ENCODE measurements around the gene TMEM129. TPM values are rescaled to one million over a fixed set of nuclear protein-coding genes. Genes with fewer than 3 reads are reported as not detected.

TMEM129 gene
- total and polyA plus RNA-seq, 12 donors = 28.1 to 45.6 (median 33.2) TPM

- Histone ChIP-seq H3K9me3 (peaks cover 0 to 8% (median under 1%) of the 10 kb centered on the region in 11 donors), H3K27ac (no peak overlapping the region), H3K36me3 (peaks cover 0 to 69% (median 4%) of the 10 kb centered on the region in 9 donors), H3K4me1 (peaks cover 0 to 13% (median 3%) of the 10 kb centered on the region in 9 donors), H3K4me3 (no peak overlapping the region), H3K27me3 (peaks cover 0 to 10% (median 5%) of the 10 kb centered on the region in 7 donors)
- ATAC-seq = no peak
- no peak for TF ChIP-seq CTCF (IDR thresholded peaks at IDR 0.05)
- 86 to 97% methylated on average over 12 of the region's 12 CpGs for WGBS, 2 donors
- intact Hi-C loops (cut with DNase I) = no loop called here
- DNase-seq = no peak
Measured at GRCh38 chr4:1743551-1743950, 22.4 kb upstream of the TMEM129 start.

GRCh38 chr4:1741208-1741607, 20.1 kb upstream of the TMEM129 start:
- intact Hi-C loops (cut with DNase I) = no loop called here
- ATAC-seq (no peak), DNase-seq (no peak)
- H3K27ac ChIP-seq = no peak overlapping the region
- peaks cover 0 to 22% (median 9%) of the 10 kb centered on the region in 11 donors for H3K9me3 ChIP-seq
- 92 to 93% methylated on average over 17 of the region's 17 CpGs for WGBS, 2 donors
- no peaks in the 10 kb centered on the region for H3K27me3 ChIP-seq
- H3K4me3 ChIP-seq = no peak overlapping the region
- peaks cover 0 to 9% (median 0%) of the 10 kb centered on the region in 9 donors for H3K4me1 ChIP-seq
- peaks cover 0 to 93% (median 22%) of the 10 kb centered on the region in 9 donors for H3K36me3 ChIP-seq
- TF ChIP-seq CTCF (IDR thresholded peaks at IDR 0.05) = no peak

- H3K4me3 ChIP-seq = no peak overlapping the region
- 93 to 95% methylated on average over 22 of the region's 22 CpGs for WGBS, 2 donors
- H3K27ac ChIP-seq = peak overlapping the region in 1 of 10 donors; percentile 8
- TF ChIP-seq CTCF (IDR thresholded peaks at IDR 0.05) = no peak
- intact Hi-C loops (cut with DNase I) = no loop called here
- no peak for DNase-seq
- peak in 2 of 8 donors; percentile 8 to 11 for ATAC-seq
- no peaks in the 10 kb centered on the region for H3K27me3 ChIP-seq
- peaks cover 0 to 9% (median 0%) of the 10 kb centered on the region in 9 donors for H3K4me1 ChIP-seq
- peaks cover 0 to 22% (median 9%) of the 10 kb centered on the region in 11 donors for H3K9me3 ChIP-seq
- H3K36me3 ChIP-seq = peaks cover 0 to 98% (median 22%) of the 10 kb centered on the region in 9 donors
Measured at GRCh38 chr4:1740021-1740545, 19.0 kb upstream of the TMEM129 start.

- ATAC-seq (no peak), DNase-seq (no peak)
- H3K9me3 ChIP-seq = peaks cover 0 to 22% (median 9%) of the 10 kb centered on the region in 11 donors
- no peak for TF ChIP-seq CTCF (IDR thresholded peaks at IDR 0.05)
- intact Hi-C loops (cut with DNase I) = no loop called here
- no peaks in the 10 kb centered on the region for H3K27me3 ChIP-seq
- H3K4me3 ChIP-seq = no peak overlapping the region
- H3K4me1 ChIP-seq = peaks cover 0 to 9% (median 0%) of the 10 kb centered on the region in 9 donors
- WGBS, 2 donors = 93 to 96% methylated on average over 9 of the region's 9 CpGs
- H3K27ac ChIP-seq = no peak overlapping the region
- H3K36me3 ChIP-seq = peaks cover 0 to 98% (median 22%) of the 10 kb centered on the region in 9 donors
Measured at GRCh38 chr4:1739358-1739757, 18.2 kb upstream of the TMEM129 start.

All from heart right ventricle (tissue), 16 donors.